ENCODE results near the gene C2CD3.
"Not testable (repeated sequence)": the region's sequence is repeated elsewhere in the genome, so short reads cannot be mapped to it uniquely, and the experiment has no call there.

Gene C2CD3

GRCh38 chr11:74069146-74070046 is 101.4 kb downstream of the C2CD3 start:
- no peak for DNase-seq (ENCODE audit: low read depth, low spot score)

- not testable (repeated sequence) for DNase-seq (ENCODE audit: low read depth, low spot score)
These were observed 104.1 kb downstream of the C2CD3 start for GRCh38 chr11:74066663-74067062.

GRCh38 chr11:74065534-74065933 is 105.3 kb downstream of the C2CD3 start:
- DNase-seq (ENCODE audit: low read depth, low spot score) = not testable (repeated sequence)

GRCh38 chr11:74063628-74064027 is 107.2 kb downstream of the C2CD3 start:
- DNase-seq (ENCODE audit: low read depth, low spot score) = not testable (repeated sequence)

GRCh38 chr11:74061599-74061998 is 109.2 kb downstream of the C2CD3 start:
- DNase-seq (ENCODE audit: low read depth, low spot score) = not testable (repeated sequence)

- no peak for DNase-seq (ENCODE audit: low read depth, low spot score)
These were observed 113.3 kb downstream of the C2CD3 start for GRCh38 chr11:74057249-74058151.

GRCh38 chr11:74055938-74056337 is 114.9 kb downstream of the C2CD3 start:
- peak; percentile 33 for DNase-seq (ENCODE audit: low read depth, low spot score)

- DNase-seq (ENCODE audit: low read depth, low spot score) = no peak
These were observed 120.3 kb downstream of the C2CD3 start for GRCh38 chr11:74050465-74050864.

GRCh38 chr11:74048993-74049392 is 121.8 kb downstream of the C2CD3 start:
- DNase-seq (ENCODE audit: low read depth, low spot score) = no peak

- no peak for DNase-seq (ENCODE audit: low read depth, low spot score)
These were observed 126.3 kb downstream of the C2CD3 start for GRCh38 chr11:74044538-74044937.

- no peak for DNase-seq (ENCODE audit: low read depth, low spot score)
These were observed 127.4 kb downstream of the C2CD3 start for GRCh38 chr11:74043450-74043849.

GRCh38 chr11:74037309-74037708 is 133.5 kb downstream of the C2CD3 start:
- no peak for DNase-seq (ENCODE audit: low read depth, low spot score)

GRCh38 chr11:74035264-74035663 is 135.5 kb downstream of the C2CD3 start:
- no peak for DNase-seq (ENCODE audit: low read depth, low spot score)

- no peak for DNase-seq (ENCODE audit: low read depth, low spot score)
These were observed 137.8 kb downstream of the C2CD3 start for GRCh38 chr11:74033046-74033445.

- no peak for DNase-seq (ENCODE audit: low read depth, low spot score)
These were observed 139.8 kb downstream of the C2CD3 start for GRCh38 chr11:74030723-74031676.

- no peak for DNase-seq (ENCODE audit: low read depth, low spot score)
These were observed 145.2 kb downstream of the C2CD3 start for GRCh38 chr11:74025467-74026166.

- peak; percentile 53 for DNase-seq (ENCODE audit: low read depth, low spot score)
These were observed 146.4 kb downstream of the C2CD3 start for GRCh38 chr11:74024261-74025029.

GRCh38 chr11:74023276-74023675 is 147.5 kb downstream of the C2CD3 start:
- DNase-seq (ENCODE audit: low read depth, low spot score) = no peak

- no peak for DNase-seq (ENCODE audit: low read depth, low spot score)
These were observed 148.3 kb downstream of the C2CD3 start for GRCh38 chr11:74022546-74022945.

- DNase-seq (ENCODE audit: low read depth, low spot score) = no peak
These were observed 148.8 kb downstream of the C2CD3 start for GRCh38 chr11:74021998-74022397.

All from smooth muscle cell of the brain vasculature (primary cell).